GOT3 (cell line): ENCODE results near the gene MIDN.
"Not testable (repeated sequence)": the region's sequence is repeated elsewhere in the genome, so short reads cannot be mapped to it uniquely, and the experiment has no call there.

Experiments
- DNase-seq: peaks from one replicate; lab custom pipeline; 2025; ENCODE audit warnings: mixed read lengths; lab: John Stamatoyannopoulos, UW

Gene MIDN

GRCh38 chr19:1248139-1248785 is at the start of gene MIDN:
TSS of gene MIDN (plus strand) at chr19:1248583. CDS start at chr19:1250297, 1,714 bp downstream.
- peak; percentile 87 for DNase-seq

DNA sequence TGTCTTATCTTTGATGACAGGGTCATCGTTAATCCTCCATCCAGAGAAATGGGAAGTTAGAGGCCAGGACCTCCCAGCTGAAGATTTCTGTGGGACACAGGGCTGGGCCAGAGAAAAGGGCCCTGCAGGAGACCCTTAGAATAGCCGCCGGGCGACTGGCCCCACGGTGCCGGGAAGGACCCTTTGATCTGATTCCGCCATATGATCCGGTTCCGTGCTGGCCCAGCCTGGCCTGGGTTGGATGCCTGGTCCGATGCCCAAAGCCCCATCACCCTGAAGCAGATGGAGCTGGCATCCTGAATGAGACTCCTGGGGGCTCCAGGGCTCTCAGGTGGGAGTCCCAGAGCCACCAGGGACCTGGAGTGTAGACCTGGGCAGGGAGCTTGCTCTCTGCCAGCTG is 48.9 kb upstream of the MIDN start:
- no peak for DNase-seq

GRCh38 chr19:1200614-1201013 is 47.8 kb upstream of the MIDN start:
- DNase-seq = not testable (repeated sequence)

DNA sequence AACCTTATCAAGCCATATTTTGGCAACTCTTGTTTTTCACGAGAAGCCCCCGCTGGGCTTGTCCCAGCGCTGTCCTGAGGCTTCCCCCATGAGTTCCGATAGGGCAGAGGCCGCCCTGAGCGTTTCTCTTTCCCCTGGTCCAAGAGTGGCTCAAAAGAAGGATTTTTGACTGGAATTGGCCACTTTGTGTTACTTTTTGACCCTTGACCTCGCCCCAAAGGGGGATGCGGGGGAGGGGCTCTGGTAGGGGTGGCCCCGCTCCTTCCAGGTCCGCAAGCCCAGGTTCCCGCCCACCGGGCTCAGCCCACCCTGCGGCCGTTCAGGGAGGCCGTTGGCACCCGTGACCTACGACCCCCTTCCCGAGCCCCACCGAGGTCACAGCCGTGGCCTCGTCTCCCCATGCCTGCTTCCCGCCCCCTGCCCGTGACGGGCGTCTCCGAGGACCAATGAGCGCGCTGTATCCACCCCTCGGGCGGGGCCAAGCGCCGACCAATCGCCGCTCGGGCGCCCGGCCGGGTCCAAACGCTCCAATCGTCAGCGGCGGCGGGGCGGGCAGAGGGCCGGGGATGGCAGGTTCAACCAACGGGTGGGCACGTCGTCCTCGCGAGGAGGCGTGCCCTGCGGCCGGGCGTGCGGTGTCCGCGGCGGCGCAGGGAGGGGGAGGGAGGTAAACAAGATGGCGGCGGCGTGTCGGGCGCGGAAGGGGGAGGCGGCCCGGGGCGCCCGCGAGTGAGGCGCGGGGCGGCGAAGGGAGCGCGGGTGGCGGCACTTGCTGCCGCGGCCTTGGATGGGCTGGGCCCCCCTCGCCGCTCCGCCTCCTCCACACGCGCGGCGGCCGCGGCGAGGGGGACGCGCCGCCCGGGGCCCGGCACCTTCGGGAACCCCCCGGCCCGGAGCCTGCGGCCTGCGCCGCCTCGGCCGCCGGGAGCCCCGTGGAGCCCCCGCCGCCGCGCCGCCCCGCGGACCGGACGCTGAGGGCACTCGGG is 43.0 kb upstream of the MIDN start, which contains the start of gene STK11:
Gene STK11 (plus strand): TSS at position 665 of the 986 bp plus-strand sequence. CDS start 1,136 bp downstream, outside the sequence.
- peak; percentile 94 for DNase-seq

GRCh38 chr19:1206150-1206863 is 42.1 kb upstream of the MIDN start:
- no peak for DNase-seq

DNA sequence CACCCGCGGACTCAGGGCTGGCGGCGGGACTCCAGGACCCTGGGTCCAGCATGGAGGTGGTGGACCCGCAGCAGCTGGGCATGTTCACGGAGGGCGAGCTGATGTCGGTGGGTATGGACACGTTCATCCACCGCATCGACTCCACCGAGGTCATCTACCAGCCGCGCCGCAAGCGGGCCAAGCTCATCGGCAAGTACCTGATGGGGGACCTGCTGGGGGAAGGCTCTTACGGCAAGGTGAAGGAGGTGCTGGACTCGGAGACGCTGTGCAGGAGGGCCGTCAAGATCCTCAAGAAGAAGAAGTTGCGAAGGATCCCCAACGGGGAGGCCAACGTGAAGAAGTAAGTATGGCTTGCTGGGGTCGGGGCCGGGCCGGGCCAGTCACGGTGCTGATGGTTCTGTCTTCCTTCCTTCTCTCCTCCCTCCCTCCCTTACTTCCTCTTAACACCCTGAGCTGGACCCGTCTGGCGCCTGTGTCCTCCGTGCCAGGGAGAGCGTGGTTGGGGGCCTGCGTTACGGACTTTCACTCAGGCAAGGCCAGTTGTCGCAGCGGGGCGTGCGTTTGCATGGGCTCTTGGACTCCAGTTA is 41.4 kb upstream of the MIDN start:
- no peak for DNase-seq

DNA sequence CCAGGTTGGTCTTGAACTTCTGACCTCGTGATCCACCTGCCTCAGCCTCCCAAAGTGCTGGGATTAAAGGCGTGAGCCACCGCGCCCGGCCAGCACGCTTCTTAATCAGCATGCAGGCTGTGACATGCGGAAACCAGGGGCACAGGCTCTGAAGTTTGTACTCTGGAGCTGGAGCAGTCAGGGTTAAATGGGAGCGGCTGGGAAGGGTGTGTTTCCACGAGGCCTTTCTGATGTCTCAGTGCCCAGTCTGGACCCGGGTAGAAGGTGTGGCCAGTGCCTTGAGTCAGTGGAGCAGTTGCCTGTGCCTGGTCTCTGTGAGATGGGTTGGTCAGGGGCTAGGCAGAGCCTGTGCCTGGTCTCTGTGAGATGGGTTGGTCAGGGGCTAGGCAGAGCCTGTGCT is 39.6 kb upstream of the MIDN start:
- not testable (repeated sequence) for DNase-seq

GRCh38 chr19:1210227-1210538 is 38.2 kb upstream of the MIDN start:
- DNase-seq = no peak

DNA sequence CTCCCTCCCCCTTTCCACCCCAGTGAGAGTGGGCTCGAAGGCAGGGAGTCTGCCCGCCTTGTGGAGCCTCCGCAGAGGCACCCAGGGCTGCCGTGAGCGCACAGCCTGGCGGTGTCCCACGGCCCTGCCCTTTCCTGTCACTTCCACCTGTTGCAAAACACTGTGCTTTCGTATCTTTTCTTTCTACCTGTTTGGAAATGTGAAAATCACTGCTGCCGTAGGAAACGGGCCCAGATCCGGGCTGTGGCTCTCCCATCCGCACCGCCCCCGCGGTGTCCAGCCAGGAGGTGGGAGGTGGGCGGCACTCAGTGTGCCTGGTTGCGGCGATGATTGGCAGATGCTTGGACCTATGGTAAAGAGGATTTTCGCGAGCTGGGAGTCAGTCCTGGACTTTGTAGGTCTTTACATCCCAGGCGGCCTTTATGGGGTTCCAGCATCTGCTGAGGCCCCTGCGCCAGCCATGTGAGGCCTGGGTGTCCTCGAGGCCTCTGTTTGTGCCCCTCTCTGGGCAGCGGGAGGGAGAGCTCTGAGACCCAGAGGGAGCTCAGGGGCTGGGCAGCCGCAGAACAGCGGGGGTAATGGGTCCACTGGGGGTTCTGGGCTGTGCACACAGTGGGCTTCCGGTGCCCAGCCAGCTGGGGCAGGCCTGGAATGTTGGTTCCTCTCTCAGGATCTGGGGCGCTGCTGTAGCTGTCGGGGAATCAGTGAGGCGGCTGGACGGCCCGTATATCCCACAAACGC is 36.7 kb upstream of the MIDN start:
- DNase-seq = no peak

DNA sequence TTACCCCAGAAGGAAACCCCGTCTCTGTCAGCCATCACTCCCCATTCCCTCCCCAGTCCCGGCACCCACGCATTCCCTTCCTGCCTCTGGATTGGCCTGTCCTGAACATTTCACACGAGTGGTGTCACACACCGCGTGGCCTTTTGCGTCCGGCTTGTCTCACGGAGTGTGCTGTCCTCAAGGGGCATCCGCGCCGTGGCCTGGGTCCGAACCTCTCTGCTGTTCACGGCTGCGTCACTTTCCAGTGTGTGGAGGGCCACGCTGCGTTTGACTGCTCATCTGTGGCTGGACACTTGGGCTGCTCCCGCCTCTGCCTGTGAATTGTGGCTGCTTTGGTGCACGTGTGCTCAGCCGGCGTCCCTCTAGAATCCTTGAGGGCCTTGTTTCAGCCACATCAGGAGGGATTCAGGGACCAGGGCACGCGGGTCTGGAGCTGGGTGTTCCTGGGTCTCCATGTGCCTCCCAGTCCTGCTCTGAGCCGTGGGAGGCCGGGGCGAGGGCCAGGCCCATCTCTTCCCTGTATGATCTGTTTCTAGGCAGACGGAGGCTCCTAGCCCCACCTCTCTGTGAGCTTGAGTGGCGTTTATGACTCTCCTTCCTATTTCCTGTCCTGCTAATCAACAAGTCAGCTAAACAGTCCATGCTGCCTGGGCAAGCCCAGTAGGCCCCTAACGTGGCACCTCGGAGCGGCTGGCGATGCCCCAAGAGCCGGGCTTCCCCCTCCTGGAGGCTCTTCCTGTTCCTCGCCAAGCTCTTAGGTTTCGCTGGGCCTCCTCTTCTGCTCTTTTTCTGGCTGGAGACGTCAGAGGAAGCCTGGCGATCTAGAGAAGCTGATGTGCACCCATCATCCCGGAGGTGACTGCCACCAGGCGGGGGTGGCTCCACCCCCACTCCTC is 34.7 kb upstream of the MIDN start:
- DNase-seq = no peak

DNA sequence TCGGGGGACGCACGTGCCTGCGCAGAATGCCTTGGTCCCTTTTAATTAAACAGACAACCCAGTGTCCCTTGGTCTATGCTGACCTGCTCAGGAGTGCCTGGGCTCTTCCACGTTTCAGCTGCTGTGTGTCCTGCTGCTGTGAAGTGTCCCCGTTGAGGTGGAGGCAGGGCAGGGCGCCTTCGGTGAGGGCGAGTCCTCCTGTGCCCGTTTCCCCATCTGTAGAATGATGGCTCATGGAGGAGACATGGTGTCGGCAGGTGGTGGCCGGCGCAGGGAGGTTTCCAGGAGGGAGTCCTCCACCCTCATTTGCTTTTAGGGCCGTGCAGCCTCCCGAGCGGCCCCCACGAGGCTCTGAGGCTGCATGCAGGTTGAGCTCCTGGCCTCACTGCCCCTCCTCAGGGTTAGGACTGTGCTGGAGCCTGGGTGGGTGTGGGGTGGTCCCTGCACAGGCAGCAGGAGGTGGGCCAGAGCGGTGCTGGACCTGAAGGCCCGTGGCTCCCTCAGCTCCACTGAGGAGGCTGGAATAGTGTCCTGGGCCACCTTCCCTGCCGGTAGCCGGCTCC is 34.0 kb upstream of the MIDN start:
- DNase-seq = no peak

GRCh38 chr19:1214862-1215731 is 33.3 kb upstream of the MIDN start:
- no peak for DNase-seq

DNA sequence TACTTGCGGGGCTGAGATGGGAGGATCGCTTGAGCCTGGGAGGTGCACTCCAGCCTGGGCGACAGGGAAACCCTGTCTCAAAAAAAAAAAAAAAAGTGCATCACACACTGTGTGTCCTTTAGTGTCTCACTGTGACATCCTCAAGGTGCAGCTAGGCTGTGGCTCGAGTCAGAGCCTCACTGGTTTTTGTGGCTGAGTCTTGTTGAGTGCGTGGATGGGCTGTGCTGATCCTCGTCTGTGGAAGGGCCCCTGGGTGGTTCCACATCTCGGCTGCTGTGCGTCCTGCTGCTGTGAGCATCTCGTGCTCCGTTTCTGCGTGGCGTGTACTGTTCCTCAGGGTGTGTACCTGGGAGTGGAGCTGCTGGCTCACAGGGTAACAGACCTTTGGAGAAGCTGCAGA is 31.6 kb upstream of the MIDN start:
- DNase-seq = no peak

GRCh38 chr19:1217366-1217765 is 31.0 kb upstream of the MIDN start:
- DNase-seq = no peak

GRCh38 chr19:1218751-1219567 is 29.4 kb upstream of the MIDN start:
- DNase-seq = no peak

DNA sequence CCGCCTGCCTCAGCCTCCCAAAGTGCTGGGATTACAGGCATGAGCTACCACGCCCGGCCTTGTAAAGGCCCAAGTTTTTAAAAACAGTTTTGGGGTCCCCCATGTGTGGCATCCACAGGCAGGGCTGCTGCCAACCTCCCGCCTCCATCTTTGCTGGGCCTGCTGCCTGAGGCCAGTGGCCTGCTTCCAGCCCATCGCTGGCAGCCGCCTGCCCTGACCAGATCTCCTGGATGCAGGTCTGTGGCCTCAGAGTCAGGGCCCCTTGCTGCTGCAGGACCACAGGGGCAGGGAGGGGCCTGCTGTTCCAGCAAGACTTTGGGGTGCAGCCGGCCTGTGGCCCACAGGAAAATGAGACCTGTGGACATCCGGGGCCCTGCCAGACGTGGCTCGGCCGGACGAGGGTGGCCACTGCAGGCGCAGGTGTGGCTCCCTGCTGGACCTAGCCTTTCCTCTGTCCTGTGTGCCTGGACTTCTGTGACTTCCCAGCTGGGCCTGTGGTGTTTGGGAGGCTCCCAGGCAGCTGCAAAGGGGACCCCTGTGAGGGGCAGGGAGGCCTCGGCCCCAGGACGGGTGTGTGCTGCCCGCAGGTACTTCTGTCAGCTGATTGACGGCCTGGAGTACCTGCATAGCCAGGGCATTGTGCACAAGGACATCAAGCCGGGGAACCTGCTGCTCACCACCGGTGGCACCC is 28.5 kb upstream of the MIDN start:
- DNase-seq = no peak

GRCh38 chr19:1220477-1220930 is 27.9 kb upstream of the MIDN start:
- no peak for DNase-seq
